Body of pancreas (tissue), 4 donors: ENCODE data around the gene ALDH3A1.

Experiments
- CTCF ChIP-seq, 7 experiments: fragments of 450-650 bp in 4 of 7; fragments of 200-600 bp in 3 of 7; sonication (generic) in 3 of 7; IDR thresholded peaks; one replicate each; pipeline ENCODE4 v1.5.1; 2016 to 2019; ENCODE audit warnings: antibody characterized with exemption in 7 of 7
- POLR2A ChIP-seq, 3 donors: fragments of 450-650 bp; IDR thresholded peaks; one replicate each; pipeline ENCODE4 v1.6.1; 2016; ENCODE audit warnings: antibody characterized with exemption in 3 of 3, mild to moderate bottlenecking in 2 of 3

GRCh38 chr17:19781488-19782458 is 33.7 kb upstream of the ALDH3A1 start:
- TF ChIP-seq POLR2A (IDR thresholded peaks at IDR 0.05) (no peak), CTCF (IDR thresholded peaks at IDR 0.05) (no peak)
